ENCODE results near the gene PNMT. TPM values are rescaled to one million over a fixed set of nuclear protein-coding genes. Genes with fewer than 3 reads are reported as not detected.

Gene PNMT
- total and polyA plus RNA-seq, 2 of the 13 experiments (the other 11 are each of a cell fraction or from before 2014, with no cell fraction given) = 0.25 TPM; not detected in 1

- TF ChIP-seq ZNF354B (CRISPR knock-in tag; IDR thresholded peaks at IDR 0.05) (no peak), TFDP2 (CRISPR knock-in tag; IDR thresholded peaks at IDR 0.05) (no peak), NPAS2 (CRISPR knock-in tag; IDR thresholded peaks at IDR 0.05; ENCODE audit: borderline replicate concordance) (no peak), ZFP82 (CRISPR knock-in tag; IDR thresholded peaks at IDR 0.05; ENCODE audit: borderline replicate concordance) (no peak), GRHL1 (CRISPR knock-in tag; conservative IDR thresholded peaks at IDR 0.05) (no peak), AHDC1 (CRISPR knock-in tag; IDR thresholded peaks at IDR 0.05; ENCODE audit: borderline replicate concordance) (peak; percentile 34; the same call in 1 of the 2 replicates), ZBTB20 (CRISPR knock-in tag; IDR thresholded peaks at IDR 0.05; ENCODE audit: borderline replicate concordance, low read depth) (no peak), ZNF850 (CRISPR knock-in tag; conservative IDR thresholded peaks at IDR 0.05) (no peak), IKZF5 (CRISPR knock-in tag; IDR thresholded peaks at IDR 0.05) (no peak; the same call in 1 of the 2 replicates), ZFX (CRISPR knock-in tag; IDR thresholded peaks at IDR 0.05; ENCODE audit: low read depth) (no peak; the same call in 1 of the 2 replicates), PITX1 (CRISPR knock-in tag; IDR thresholded peaks at IDR 0.05) (peak; percentile 67; the same call in 1 of the 2 replicates), ZNF44 (CRISPR knock-in tag; IDR thresholded peaks at IDR 0.05) (no peak), ELF1 (CRISPR knock-in tag; IDR thresholded peaks at IDR 0.05) (peak; percentile 36; the same call in 1 of the 2 replicates), ZNF616 (CRISPR knock-in tag; IDR thresholded peaks at IDR 0.05; ENCODE audit: low read depth) (no peak), ZNF331 (CRISPR knock-in tag; IDR thresholded peaks at IDR 0.05) (peak; percentile 66; the same call in 1 of the 2 replicates)
- TF ChIP-seq, protein P1, sequence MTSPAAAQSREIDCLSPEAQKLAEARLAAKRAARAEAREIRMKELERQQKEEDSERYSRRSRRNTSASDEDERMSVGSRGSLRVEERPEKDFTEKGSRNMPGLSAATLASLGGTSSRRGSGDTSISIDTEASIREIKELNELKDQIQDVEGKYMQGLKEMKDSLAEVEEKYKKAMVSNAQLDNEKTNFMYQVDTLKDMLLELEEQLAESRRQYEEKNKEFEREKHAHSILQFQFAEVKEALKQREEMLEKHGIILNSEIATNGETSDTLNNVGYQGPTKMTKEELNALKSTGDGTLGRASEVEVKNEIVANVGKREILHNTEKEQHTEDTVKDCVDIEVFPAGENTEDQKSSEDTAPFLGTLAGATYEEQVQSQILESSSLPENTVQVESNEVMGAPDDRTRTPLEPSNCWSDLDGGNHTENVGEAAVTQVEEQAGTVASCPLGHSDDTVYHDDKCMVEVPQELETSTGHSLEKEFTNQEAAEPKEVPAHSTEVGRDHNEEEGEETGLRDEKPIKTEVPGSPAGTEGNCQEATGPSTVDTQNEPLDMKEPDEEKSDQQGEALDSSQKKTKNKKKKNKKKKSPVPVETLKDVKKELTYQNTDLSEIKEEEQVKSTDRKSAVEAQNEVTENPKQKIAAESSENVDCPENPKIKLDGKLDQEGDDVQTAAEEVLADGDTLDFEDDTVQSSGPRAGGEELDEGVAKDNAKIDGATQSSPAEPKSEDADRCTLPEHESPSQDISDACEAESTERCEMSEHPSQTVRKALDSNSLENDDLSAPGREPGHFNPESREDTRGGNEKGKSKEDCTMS (CRISPR knock-in tag; conservative IDR thresholded peaks at IDR 0.05) = no peak
Measured at GRCh38 chr17:39687101-39687545, 18.9 kb downstream of the PNMT start (continued).
